ENCODE measurements around the gene ROS1.

Gene ROS1

GRCh38 chr6:117309069-117309468 is 116.7 kb downstream of the ROS1 start:
- DNase-seq: no peak

- DNase-seq: no peak
These were observed 118.1 kb downstream of the ROS1 start for GRCh38 chr6:117307655-117308054.

- DNase-seq: no peak
These were observed 119.4 kb downstream of the ROS1 start for GRCh38 chr6:117306227-117306790.

- DNase-seq: no peak
These were observed 121.3 kb downstream of the ROS1 start for GRCh38 chr6:117304446-117304845.

- no peak for DNase-seq
These were observed 122.4 kb downstream of the ROS1 start for GRCh38 chr6:117303323-117303722.

GRCh38 chr6:117298941-117299340 is 126.8 kb downstream of the ROS1 start:
- DNase-seq: no peak

GRCh38 chr6:117290173-117290846 is 135.4 kb downstream of the ROS1 start:
- DNase-seq: no peak

GRCh38 chr6:117288083-117288715 is 137.5 kb downstream of the ROS1 start:
- no peak for DNase-seq

GRCh38 chr6:117280922-117281321 is 144.8 kb downstream of the ROS1 start:
- no peak for DNase-seq

- no peak for DNase-seq
These were observed 148.9 kb downstream of the ROS1 start for GRCh38 chr6:117276778-117277316.

GRCh38 chr6:117275711-117276110 is 150.0 kb downstream of the ROS1 start:
- no peak for DNase-seq

GRCh38 chr6:117275205-117275604 is 150.5 kb downstream of the ROS1 start:
- DNase-seq: no peak

GRCh38 chr6:117272891-117273290 is 152.9 kb downstream of the ROS1 start:
- DNase-seq: no peak

- DNase-seq: peak; percentile 2
These were observed 153.5 kb downstream of the ROS1 start for GRCh38 chr6:117272032-117272866.

- DNase-seq: peak; percentile 35
These were observed 154.8 kb downstream of the ROS1 start for GRCh38 chr6:117270843-117271507.

- peak; percentile 72 for DNase-seq
These were observed 155.5 kb downstream of the ROS1 start for GRCh38 chr6:117270055-117270842.

- no peak for DNase-seq
These were observed 156.1 kb downstream of the ROS1 start for GRCh38 chr6:117269638-117270054.

- DNase-seq: peak; percentile 17
These were observed 156.8 kb downstream of the ROS1 start for GRCh38 chr6:117268924-117269323.

- peak; percentile 23 for DNase-seq
These were observed 157.8 kb downstream of the ROS1 start for GRCh38 chr6:117267766-117268534.

GRCh38 chr6:117267054-117267347 is 158.7 kb downstream of the ROS1 start:
- peak; percentile 28 for DNase-seq

Data from right kidney (tissue), 1 donor.